Natural killer cell (primary cell): ENCODE measurements around the gene CACNA1C. TPM values are rescaled to one million over a fixed set of nuclear protein-coding genes. Genes with fewer than 3 reads are reported as not detected.
A peak's percentile ranks its signal among the peaks of the same experiment; 100 is the strongest.

ENCODE experiments used
- ATAC-seq, 3 donors: fragments of 150-1000 bp in 2 of 3; fragments of 200-7000 bp in 1 of 3; cut with Tn5 transposase; 1 replicate in 1 of 3; 2 replicates in 2 of 3; pipeline ENCODE4 v1.10.0; 2021; ENCODE audit warnings: mild to moderate bottlenecking in 2 of 3, moderate library complexity in 2 of 3
- DNase-seq, 2 donors: peaks; one replicate each; pipeline versions ENCODE4 v3.0.0 to v3.0.0-alpha.2; 2013 to 2021; ENCODE audit warnings: mixed read lengths in 1 of 2
- H3K27ac ChIP-seq: one replicate; pipeline ENCODE4 v1.5.1; 2013; ENCODE audit warnings: mild to moderate bottlenecking, low read length
- H3K27me3 ChIP-seq: one replicate; pipeline ENCODE4 v1.6.1; 2013; ENCODE audit warnings: low read length; ENCODE audit not compliant: control insufficient read depth, insufficient read depth
- H3K36me3 ChIP-seq: one replicate; pipeline ENCODE4 v1.6.1; 2013; ENCODE audit warnings: low read length; ENCODE audit not compliant: control insufficient read depth, insufficient read depth
- H3K4me1 ChIP-seq: one replicate; pipeline ENCODE4 v1.6.1; 2013; ENCODE audit warnings: low read length; ENCODE audit not compliant: control insufficient read depth, insufficient read depth
- H3K4me3 ChIP-seq: one replicate; pipeline ENCODE4 v1.5.1; 2013; ENCODE audit warnings: low read length
- H3K9me3 ChIP-seq: one replicate; pipeline ENCODE4 v1.6.1; 2013; ENCODE audit warnings: low read length; ENCODE audit not compliant: control insufficient read depth, insufficient read depth
- H3K27ac Mint-ChIP-seq, 2 donors: one replicate each; pipeline ENCODE4 v1.8.0; 2022; ENCODE audit warnings: mild to moderate bottlenecking in 2 of 2, mixed read lengths in 2 of 2, moderate library complexity in 1 of 2
- H3K27me3 Mint-ChIP-seq, 2 donors: one replicate each; pipeline ENCODE4 v1.8.0; 2022; ENCODE audit warnings: low read depth in 2 of 2, mixed read lengths in 2 of 2
- H3K36me3 Mint-ChIP-seq: one replicate; pipeline ENCODE4 v1.8.0; 2022; ENCODE audit warnings: mixed read lengths
- H3K4me1 Mint-ChIP-seq, 2 donors: one replicate each; pipeline ENCODE4 v1.8.0; 2022; ENCODE audit warnings: mixed read lengths in 2 of 2
- H3K4me3 Mint-ChIP-seq: one replicate; pipeline ENCODE4 v1.8.0; 2022; ENCODE audit warnings: mild to moderate bottlenecking, moderate library complexity, mixed read lengths
- H3K9me3 Mint-ChIP-seq, 2 donors: one replicate each; pipeline ENCODE4 v1.8.0; 2022; ENCODE audit warnings: mixed read lengths in 2 of 2
- WGBS: methylation state at CpG from one replicate; pipeline ENCODE4 v1.1.7; 2013; ENCODE audit warnings: missing lambda C conversion rate; ENCODE audit not compliant: insufficient coverage; 5-methylcytosine and 5-hydroxymethylcytosine counted together
- intact Hi-C: fragments of 100-400 bp; cut with micrococcal nuclease; formaldehyde crosslinking; loops from one replicate; pipeline ENCODE4 v1.14.2; 2022
- total RNA-seq, 4 donors: library from RNA; stranded (reverse); fragments of 120-200 nt in 1 of 4; gene quantifications; one replicate each; pipeline versions ENCODE4 v1.2.3 to v1.2.4, GENCODE V29; 2013 to 2022
- TF ChIP-seq, protein P1 (sequence below): fragments of 200-600 bp; IDR thresholded peaks from one replicate; pipeline ENCODE4 v1.8.0; 2022; ENCODE audit warnings: antibody characterized with exemption

Gene CACNA1C
- total RNA-seq, 3 donors from 2014 or later (not counting 1 experiment from before 2014, with no cell fraction given): 0.07 to 0.35 (median 0.08) TPM

DNA sequence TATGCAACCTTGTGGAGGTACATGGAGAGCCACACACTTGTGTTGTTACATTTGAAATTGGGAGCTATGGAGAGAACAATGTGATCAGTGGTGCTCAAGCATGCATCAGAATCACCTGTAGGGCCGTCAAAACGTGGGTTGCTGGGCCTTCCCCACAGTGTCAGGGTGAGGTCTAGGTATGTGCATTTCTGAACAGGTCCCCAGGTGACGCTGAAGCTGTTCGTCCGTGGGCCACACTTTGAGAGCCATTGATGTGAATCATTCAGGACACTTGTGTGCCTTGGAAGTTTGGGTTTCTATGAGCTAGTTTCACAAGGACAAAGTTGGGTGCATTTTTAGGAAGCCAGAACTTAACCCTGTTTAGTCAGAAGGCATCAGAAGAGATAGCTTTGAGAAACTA, 450.2 kb downstream of the CACNA1C start:
- 81% methylated on average over 5 of the region's 5 CpGs for WGBS
- H3K4me3 ChIP-seq: no peak overlapping the region
- intact Hi-C loops: no loop called here
- TF ChIP-seq, protein P1, sequence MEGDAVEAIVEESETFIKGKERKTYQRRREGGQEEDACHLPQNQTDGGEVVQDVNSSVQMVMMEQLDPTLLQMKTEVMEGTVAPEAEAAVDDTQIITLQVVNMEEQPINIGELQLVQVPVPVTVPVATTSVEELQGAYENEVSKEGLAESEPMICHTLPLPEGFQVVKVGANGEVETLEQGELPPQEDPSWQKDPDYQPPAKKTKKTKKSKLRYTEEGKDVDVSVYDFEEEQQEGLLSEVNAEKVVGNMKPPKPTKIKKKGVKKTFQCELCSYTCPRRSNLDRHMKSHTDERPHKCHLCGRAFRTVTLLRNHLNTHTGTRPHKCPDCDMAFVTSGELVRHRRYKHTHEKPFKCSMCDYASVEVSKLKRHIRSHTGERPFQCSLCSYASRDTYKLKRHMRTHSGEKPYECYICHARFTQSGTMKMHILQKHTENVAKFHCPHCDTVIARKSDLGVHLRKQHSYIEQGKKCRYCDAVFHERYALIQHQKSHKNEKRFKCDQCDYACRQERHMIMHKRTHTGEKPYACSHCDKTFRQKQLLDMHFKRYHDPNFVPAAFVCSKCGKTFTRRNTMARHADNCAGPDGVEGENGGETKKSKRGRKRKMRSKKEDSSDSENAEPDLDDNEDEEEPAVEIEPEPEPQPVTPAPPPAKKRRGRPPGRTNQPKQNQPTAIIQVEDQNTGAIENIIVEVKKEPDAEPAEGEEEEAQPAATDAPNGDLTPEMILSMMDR: no peak
- H3K27me3 ChIP-seq: peaks cover 6% of the 10 kb centered on the region
- no peaks in the 10 kb centered on the region for H3K36me3 Mint-ChIP-seq
- H3K4me1 Mint-ChIP-seq: peaks cover 20 to 21% of the 10 kb centered on the region in 2 donors
- no peak overlapping the region for H3K4me3 Mint-ChIP-seq
- no peaks in the 10 kb centered on the region for H3K9me3 ChIP-seq
- no peaks in the 10 kb centered on the region for H3K36me3 ChIP-seq
- H3K9me3 Mint-ChIP-seq: no peaks in the 10 kb centered on the region
- peaks cover 59% of the 10 kb centered on the region for H3K4me1 ChIP-seq
- no peak overlapping the region for H3K27ac Mint-ChIP-seq
- H3K27ac ChIP-seq: no peak overlapping the region
- ATAC-seq (no peak), DNase-seq (no peak)
- H3K27me3 Mint-ChIP-seq: peaks cover 18 to 20% of the 10 kb centered on the region in 2 donors

DNA sequence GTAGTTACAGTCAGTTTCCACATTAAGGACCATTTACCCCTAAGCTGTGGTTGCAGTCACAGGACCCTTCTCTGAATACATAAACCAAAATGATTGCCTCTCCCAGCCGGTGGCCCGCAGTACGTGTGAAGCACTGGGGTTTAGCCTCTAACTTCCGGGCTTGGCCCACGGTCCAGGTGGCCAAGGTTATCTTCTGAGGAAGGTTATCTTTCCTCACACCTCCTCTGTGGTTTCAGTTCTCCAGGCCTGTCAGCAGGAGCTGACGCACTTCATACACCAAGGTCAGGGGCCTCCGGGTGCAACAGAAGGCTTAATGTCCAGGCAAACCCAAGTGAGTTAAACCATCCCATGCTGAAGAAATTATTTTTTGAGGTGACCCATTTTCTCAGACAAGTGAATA, 451.0 kb downstream of the CACNA1C start:
- peaks cover 56% of the 10 kb centered on the region for H3K4me1 ChIP-seq
- H3K4me3 ChIP-seq: no peak overlapping the region
- TF ChIP-seq, protein P1: no peak
- no peak overlapping the region for H3K27ac ChIP-seq
- Mint-ChIP-seq H3K27ac (no peak overlapping the region), H3K4me1 (peaks cover 20 to 21% of the 10 kb centered on the region in 2 donors), H3K4me3 (no peak overlapping the region), H3K9me3 (no peaks in the 10 kb centered on the region), H3K27me3 (peaks cover 18 to 20% of the 10 kb centered on the region in 2 donors), H3K36me3 (no peaks in the 10 kb centered on the region)
- ATAC-seq: peak in 2 of 3 donors; percentile 15 to 54
- H3K9me3 ChIP-seq: no peaks in the 10 kb centered on the region
- no peak for DNase-seq
- intact Hi-C loops: no loop called here
- WGBS: 15% methylated on average over 7 of the region's 7 CpGs
- no peaks in the 10 kb centered on the region for H3K36me3 ChIP-seq
- H3K27me3 ChIP-seq: peaks cover 6% of the 10 kb centered on the region

DNA sequence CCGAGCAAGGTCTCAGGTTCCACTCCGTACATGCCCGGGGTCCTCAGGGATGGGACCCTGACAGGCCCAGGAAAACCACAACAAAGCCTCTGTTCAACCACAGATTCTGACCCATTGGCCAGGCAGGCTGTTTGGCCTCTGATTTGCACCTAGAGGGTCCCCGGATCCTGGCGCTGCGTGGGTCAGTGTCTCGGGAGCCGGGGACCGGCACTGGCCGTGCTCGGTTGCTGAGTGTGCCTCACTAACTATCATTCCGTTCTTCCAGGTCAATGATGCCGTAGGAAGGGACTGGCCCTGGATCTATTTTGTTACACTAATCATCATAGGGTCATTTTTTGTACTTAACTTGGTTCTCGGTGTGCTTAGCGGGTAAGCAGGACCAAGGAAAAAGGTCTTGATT, 451.8 kb downstream of the CACNA1C start:
- 86% methylated on average over 15 of the region's 15 CpGs for WGBS
- no peaks in the 10 kb centered on the region for H3K9me3 Mint-ChIP-seq
- no peak overlapping the region for H3K27ac Mint-ChIP-seq
- no peaks in the 10 kb centered on the region for H3K36me3 ChIP-seq
- DNase-seq: no peak
- TF ChIP-seq, protein P1: no peak
- H3K27ac ChIP-seq: no peak overlapping the region
- intact Hi-C loops: no loop called here
- H3K9me3 ChIP-seq: no peaks in the 10 kb centered on the region
- peaks cover 48% of the 10 kb centered on the region for H3K4me1 ChIP-seq
- H3K4me1 Mint-ChIP-seq: peaks cover 20 to 21% of the 10 kb centered on the region in 2 donors
- ATAC-seq: no peak
- H3K27me3 ChIP-seq: peaks cover 6% of the 10 kb centered on the region
- no peaks in the 10 kb centered on the region for H3K36me3 Mint-ChIP-seq
- H3K4me3 Mint-ChIP-seq: no peak overlapping the region
- no peak overlapping the region for H3K4me3 ChIP-seq
- peaks cover 18 to 20% of the 10 kb centered on the region in 2 donors for H3K27me3 Mint-ChIP-seq

DNA sequence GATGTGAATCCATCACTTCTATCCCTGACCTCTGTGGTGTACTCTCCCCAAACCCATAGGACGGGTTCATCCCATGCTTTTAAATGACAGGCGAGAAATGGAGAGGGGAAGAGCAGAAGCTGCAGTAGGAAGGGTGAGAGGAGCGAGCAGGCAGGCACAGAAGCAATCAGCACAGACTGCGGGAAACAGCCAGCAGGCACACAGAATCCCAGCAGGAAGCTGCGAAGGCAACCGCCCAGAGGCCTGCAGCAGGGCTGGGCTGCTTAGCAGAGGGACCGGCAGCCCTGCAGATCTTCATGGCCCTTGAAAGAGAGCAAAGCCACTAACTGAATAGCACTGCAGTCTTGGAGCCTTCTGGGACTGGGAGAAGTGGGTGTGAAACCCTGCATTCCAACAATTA, 455.0 kb downstream of the CACNA1C start:
- no peaks in the 10 kb centered on the region for H3K27me3 ChIP-seq
- ATAC-seq: no peak
- no peak overlapping the region for H3K27ac Mint-ChIP-seq
- no peaks in the 10 kb centered on the region for H3K36me3 Mint-ChIP-seq
- peaks cover 17% of the 10 kb centered on the region for H3K4me1 ChIP-seq
- no peak overlapping the region for H3K4me3 Mint-ChIP-seq
- intact Hi-C loops: no loop called here
- H3K4me1 Mint-ChIP-seq: peaks cover 7 to 9% of the 10 kb centered on the region in 2 donors
- H3K9me3 ChIP-seq: no peaks in the 10 kb centered on the region
- no peaks in the 10 kb centered on the region for H3K36me3 ChIP-seq
- H3K9me3 Mint-ChIP-seq: no peaks in the 10 kb centered on the region
- H3K4me3 ChIP-seq: no peak overlapping the region
- TF ChIP-seq, protein P1: no peak
- H3K27ac ChIP-seq: no peak overlapping the region
- 86% methylated on average over 7 of the region's 7 CpGs for WGBS
- DNase-seq: no peak
- H3K27me3 Mint-ChIP-seq: peaks cover 6 to 10% of the 10 kb centered on the region in 2 donors
